ENCODE measurements around the gene OVOL1.

- TF ChIP-seq, protein P1, sequence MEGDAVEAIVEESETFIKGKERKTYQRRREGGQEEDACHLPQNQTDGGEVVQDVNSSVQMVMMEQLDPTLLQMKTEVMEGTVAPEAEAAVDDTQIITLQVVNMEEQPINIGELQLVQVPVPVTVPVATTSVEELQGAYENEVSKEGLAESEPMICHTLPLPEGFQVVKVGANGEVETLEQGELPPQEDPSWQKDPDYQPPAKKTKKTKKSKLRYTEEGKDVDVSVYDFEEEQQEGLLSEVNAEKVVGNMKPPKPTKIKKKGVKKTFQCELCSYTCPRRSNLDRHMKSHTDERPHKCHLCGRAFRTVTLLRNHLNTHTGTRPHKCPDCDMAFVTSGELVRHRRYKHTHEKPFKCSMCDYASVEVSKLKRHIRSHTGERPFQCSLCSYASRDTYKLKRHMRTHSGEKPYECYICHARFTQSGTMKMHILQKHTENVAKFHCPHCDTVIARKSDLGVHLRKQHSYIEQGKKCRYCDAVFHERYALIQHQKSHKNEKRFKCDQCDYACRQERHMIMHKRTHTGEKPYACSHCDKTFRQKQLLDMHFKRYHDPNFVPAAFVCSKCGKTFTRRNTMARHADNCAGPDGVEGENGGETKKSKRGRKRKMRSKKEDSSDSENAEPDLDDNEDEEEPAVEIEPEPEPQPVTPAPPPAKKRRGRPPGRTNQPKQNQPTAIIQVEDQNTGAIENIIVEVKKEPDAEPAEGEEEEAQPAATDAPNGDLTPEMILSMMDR (IDR thresholded peaks at IDR 0.05), result no peak
- no peak for TF ChIP-seq POLR2A (IDR thresholded peaks at IDR 0.05)
Observed at GRCh38 chr11:65785319-65786007, 1.4 kb upstream of the OVOL1 start.

Measured in Peyer's patch (tissue), 4 donors.